HEK293 (cell line): Measurements from ENCODE around the gene EEFSEC.

Experiments
- CTCF ChIA-PET: fragments of 350-600 bp; formaldehyde crosslinking; extraction: SDS; loops from one replicate; lab custom pipeline; 2021; ENCODE audit warnings: antibody characterized with exemption; lab: Yijun Ruan, JAX
- POLR2A ChIA-PET: fragments of 300-600 bp; formaldehyde crosslinking; extraction: SDS; loops from one replicate; lab custom pipeline; 2020; ENCODE audit warnings: antibody characterized with exemption, inconsistent platforms; lab: Yijun Ruan, JAX
- H3K27ac ChIP-seq: fragments of 200-500 bp; sonication (Bioruptor generic); 2 replicates; pipeline ENCODE4 v1.5.1; 2014; ENCODE audit warnings: low read depth, low read length, control low read depth, inconsistent platforms; ENCODE audit errors: extremely low read depth
- H3K36me3 ChIP-seq, 2 experiments: fragments of 200-500 bp in 1 of 2; sonication (Bioruptor generic) in 1 of 2; 1 replicate in 1 of 2; 2 replicates in 1 of 2; pipeline ENCODE4 v1.5.1; 2014 to 2017; ENCODE audit warnings: inconsistent platforms in 2 of 2, low read length in 2 of 2; ENCODE audit not compliant: control insufficient read depth in 2 of 2, insufficient read depth in 1 of 2
- H3K4me1 ChIP-seq: fragments of 200-500 bp; sonication (Bioruptor generic); 2 replicates; pipeline ENCODE4 v1.5.1; 2014; ENCODE audit warnings: mild to moderate bottlenecking, low read length, inconsistent platforms; ENCODE audit not compliant: control insufficient read depth, insufficient read depth
- H3K4me3 ChIP-seq: 2 replicates; pipeline ENCODE4 v1.5.1; 2011; ENCODE audit warnings: low read depth, mild to moderate bottlenecking, control low read depth, low read length, moderate library complexity
- H3K9me3 ChIP-seq: fragments of 200-500 bp; sonication (Bioruptor generic); 2 replicates; pipeline ENCODE4 v1.5.1; 2014; ENCODE audit warnings: low read depth, low read length, inconsistent platforms; ENCODE audit not compliant: control insufficient read depth, insufficient read depth
- BCL6B ChIP-seq: fragments of 450-650 bp; formaldehyde crosslinking; IDR thresholded peaks from 2 replicates; pipeline ENCODE4 v1.5.1; 2017; ENCODE audit warnings: missing biosample characterization, missing genetic modification characterization
- FEZF1 ChIP-seq: fragments of 450-650 bp; formaldehyde crosslinking; IDR thresholded peaks from 2 replicates; pipeline ENCODE4 v1.5.1; 2016; ENCODE audit warnings: missing biosample characterization, missing genetic modification characterization
- KLF17 ChIP-seq: fragments of 450-650 bp; formaldehyde crosslinking; IDR thresholded peaks from 2 replicates; pipeline ENCODE4 v1.5.1; 2016; ENCODE audit warnings: missing biosample characterization, missing genetic modification characterization
- KLF7 ChIP-seq: fragments of 450-650 bp; formaldehyde crosslinking; IDR thresholded peaks from 2 replicates; pipeline ENCODE4 v1.5.1; 2016; ENCODE audit warnings: missing biosample characterization, missing genetic modification characterization, borderline replicate concordance
- SP3 ChIP-seq: fragments of 450-650 bp; formaldehyde crosslinking; IDR thresholded peaks from 2 replicates; pipeline ENCODE4 v1.5.1; 2016; ENCODE audit warnings: missing biosample characterization, missing genetic modification characterization
- TRIM28 ChIP-seq: IDR thresholded peaks from 2 replicates; pipeline ENCODE4 v1.6.1; 2011; ENCODE audit warnings: low read length, control low read depth, borderline replicate concordance
- YY2 ChIP-seq: fragments of 450-650 bp; formaldehyde crosslinking; IDR thresholded peaks from 2 replicates; pipeline ENCODE4 v1.5.1; 2016; ENCODE audit warnings: missing biosample characterization, missing genetic modification characterization
- ZBTB20 ChIP-seq: fragments of 450-650 bp; formaldehyde crosslinking; IDR thresholded peaks from 2 replicates; pipeline ENCODE4 v1.5.1; 2016; ENCODE audit warnings: missing biosample characterization, missing genetic modification characterization
- ZBTB21 ChIP-seq: fragments of 450-650 bp; formaldehyde crosslinking; IDR thresholded peaks from 2 replicates; pipeline ENCODE4 v1.5.1; 2017; ENCODE audit warnings: missing biosample characterization, missing genetic modification characterization
- ZFP3 ChIP-seq: fragments of 450-650 bp; formaldehyde crosslinking; IDR thresholded peaks from 2 replicates; pipeline ENCODE4 v1.5.1; 2016; ENCODE audit warnings: low read depth, missing biosample characterization, missing genetic modification characterization
- ZIC2 ChIP-seq: fragments of 450-650 bp; formaldehyde crosslinking; IDR thresholded peaks from 2 replicates; pipeline ENCODE4 v1.5.1; 2016; ENCODE audit warnings: missing biosample characterization, missing genetic modification characterization
- ZNF112 ChIP-seq: fragments of 450-650 bp; formaldehyde crosslinking; IDR thresholded peaks from 2 replicates; pipeline ENCODE4 v1.5.0; 2017; ENCODE audit warnings: missing biosample characterization, missing genetic modification characterization
- ZNF140 ChIP-seq: fragments of 450-650 bp; formaldehyde crosslinking; IDR thresholded peaks from 2 replicates; pipeline ENCODE4 v1.5.1; 2016; ENCODE audit warnings: missing biosample characterization, missing genetic modification characterization
- ZNF391 ChIP-seq: fragments of 450-650 bp; formaldehyde crosslinking; IDR thresholded peaks from 2 replicates; pipeline ENCODE4 v1.5.1; 2016; ENCODE audit warnings: low read depth, missing biosample characterization, missing genetic modification characterization, borderline replicate concordance
- ZNF394 ChIP-seq: fragments of 450-650 bp; formaldehyde crosslinking; IDR thresholded peaks from 2 replicates; pipeline ENCODE4 v1.5.1; 2016; ENCODE audit warnings: missing biosample characterization, missing genetic modification characterization, mild to moderate bottlenecking, moderate library complexity, borderline replicate concordance
- ZNF416 ChIP-seq: fragments of 450-650 bp; formaldehyde crosslinking; IDR thresholded peaks from 2 replicates; pipeline ENCODE4 v1.5.1; 2016; ENCODE audit warnings: missing biosample characterization, missing genetic modification characterization
- ZNF660 ChIP-seq: fragments of 450-650 bp; IDR thresholded peaks from 2 replicates; pipeline ENCODE4 v1.5.1; 2018; ENCODE audit warnings: missing biosample characterization, mild to moderate bottlenecking, missing genetic modification characterization
- ZNF777 ChIP-seq: fragments of 450-650 bp; formaldehyde crosslinking; IDR thresholded peaks from 2 replicates; pipeline ENCODE4 v1.5.1; 2017; ENCODE audit warnings: missing biosample characterization, missing genetic modification characterization, borderline replicate concordance
- ZSCAN18 ChIP-seq: fragments of 450-650 bp; formaldehyde crosslinking; IDR thresholded peaks from 2 replicates; pipeline ENCODE4 v1.5.1; 2016; ENCODE audit warnings: missing biosample characterization, missing genetic modification characterization
- ZSCAN23 ChIP-seq: fragments of 450-650 bp; formaldehyde crosslinking; IDR thresholded peaks from 2 replicates; pipeline ENCODE4 v1.5.1; 2016; ENCODE audit warnings: missing biosample characterization, missing genetic modification characterization
- TF ChIP-seq, protein P1 (sequence below): fragments of 450-650 bp; formaldehyde crosslinking; IDR thresholded peaks from 2 replicates; pipeline ENCODE4 v1.5.1; 2016; ENCODE audit warnings: missing biosample characterization, missing genetic modification characterization

EEFSEC gene

DNA sequence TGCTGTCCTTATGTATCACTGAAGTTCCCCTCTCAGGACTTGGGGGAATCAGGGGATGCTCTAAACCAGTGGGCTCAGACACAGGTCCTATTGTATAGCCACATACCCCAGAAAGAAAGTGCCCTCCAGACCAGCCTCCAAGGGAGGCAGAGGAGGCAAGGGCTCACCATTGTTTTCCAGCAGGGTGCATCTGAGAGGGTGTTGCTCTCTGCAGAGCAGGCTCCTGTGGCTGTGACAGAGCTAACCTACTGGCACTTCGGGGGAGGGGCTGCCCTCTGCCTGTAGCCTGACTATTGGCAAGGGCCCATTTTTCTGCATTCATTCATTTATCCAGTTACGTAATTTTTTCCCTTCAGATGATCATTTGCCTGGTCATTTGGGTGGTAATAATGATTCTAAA, 39.9 kb downstream of the EEFSEC start:
- Histone ChIP-seq H3K9me3 (no peaks in the 10 kb centered on the region), H3K4me3 (no peak overlapping the region), H3K36me3 (no peaks in the 10 kb centered on the region), H3K27ac (no peak overlapping the region), H3K4me1 (0 out of 2 replicates have a peak, but pooled peaks cover 2% of the 10 kb centered on the region)
- TF ChIP-seq KLF17, result no peak
- no peak for TF ChIP-seq FEZF1 (tag by site-specific recombination)
- no peak for TF ChIP-seq YY2 (tag by site-specific recombination)
- peak; percentile 53; the same call in 1 of the 2 replicates for TF ChIP-seq ZIC2 (tag by site-specific recombination)
- ChIA-PET POLR2A (no interaction called here), CTCF (no interaction called here)

DNA sequence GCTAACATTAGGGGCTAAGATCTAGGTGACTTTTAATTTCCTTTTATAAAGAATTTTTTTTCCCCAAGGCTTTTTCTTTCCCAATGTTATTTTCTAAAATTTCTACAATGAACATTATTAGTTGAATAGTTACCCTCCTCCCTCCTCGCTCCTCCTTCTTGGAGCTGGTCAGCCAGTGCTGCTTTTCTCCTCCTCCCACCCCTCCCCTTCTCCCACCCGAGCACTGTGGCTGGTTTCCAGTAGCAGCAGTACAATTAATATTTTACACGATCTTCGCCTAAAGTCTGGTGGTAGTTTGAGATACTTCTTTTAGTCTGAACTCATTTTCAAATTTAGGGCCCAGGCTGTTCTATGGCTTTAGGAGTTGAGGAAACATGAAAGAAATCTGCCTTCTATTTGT, 41.6 kb downstream of the EEFSEC start:
- no peak for TF ChIP-seq KLF7
- no peak for TF ChIP-seq ZSCAN23 (tag by site-specific recombination)
- no peak for TF ChIP-seq ZNF416
- no peak for TF ChIP-seq ZNF140 (tag by site-specific recombination)
- no peak for TF ChIP-seq BCL6B (tag by site-specific recombination)
- no peak for TF ChIP-seq ZSCAN18 (tag by site-specific recombination)
- TF ChIP-seq ZNF112, result no peak
- no peak for TF ChIP-seq ZNF394 (tag by site-specific recombination)
- TF ChIP-seq TRIM28, result no peak
- no peak for TF ChIP-seq ZBTB21
- no peak for TF ChIP-seq ZNF777 (tag by site-specific recombination)
- TF ChIP-seq ZFP3, result no peak
- TF ChIP-seq ZIC2 (tag by site-specific recombination), result no peak
- TF ChIP-seq SP3 (tag by site-specific recombination), result no peak
- TF ChIP-seq, protein P1, sequence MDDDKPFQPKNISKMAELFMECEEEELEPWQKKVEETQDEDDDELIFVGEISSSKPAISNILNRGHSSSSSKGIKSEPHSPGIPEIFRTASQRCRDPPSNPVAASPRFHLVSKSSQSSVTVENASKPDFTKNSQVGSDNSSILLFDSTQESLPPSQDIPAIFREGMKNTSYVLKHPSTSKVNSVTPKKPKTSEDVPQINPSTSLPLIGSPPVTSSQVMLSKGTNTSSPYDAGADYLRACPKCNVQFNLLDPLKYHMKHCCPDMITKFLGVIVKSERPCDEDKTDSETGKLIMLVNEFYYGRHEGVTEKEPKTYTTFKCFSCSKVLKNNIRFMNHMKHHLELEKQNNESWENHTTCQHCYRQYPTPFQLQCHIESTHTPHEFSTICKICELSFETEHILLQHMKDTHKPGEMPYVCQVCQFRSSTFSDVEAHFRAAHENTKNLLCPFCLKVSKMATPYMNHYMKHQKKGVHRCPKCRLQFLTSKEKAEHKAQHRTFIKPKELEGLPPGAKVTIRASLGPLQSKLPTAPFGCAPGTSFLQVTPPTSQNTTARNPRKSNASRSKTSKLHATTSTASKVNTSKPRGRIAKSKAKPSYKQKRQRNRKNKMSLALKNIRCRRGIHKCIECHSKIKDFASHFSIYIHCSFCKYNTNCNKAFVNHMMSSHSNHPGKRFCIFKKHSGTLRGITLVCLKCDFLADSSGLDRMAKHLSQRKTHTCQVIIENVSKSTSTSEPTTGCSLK (tag by site-specific recombination), result no peak
- no peak for TF ChIP-seq ZBTB20
- no peak for TF ChIP-seq ZNF391
- no peak for TF ChIP-seq ZNF660 (tag by site-specific recombination)
- Histone ChIP-seq H3K36me3 (no peaks in the 10 kb centered on the region), H3K27ac (no peak overlapping the region), H3K4me3 (no peak overlapping the region), H3K4me1 (0 out of 2 replicates have a peak, but pooled peaks cover 2% of the 10 kb centered on the region), H3K9me3 (no peaks in the 10 kb centered on the region)
- POLR2A ChIA-PET, result interaction anchor here (0.7 kb wide), 1 partner anchor 22 kb away, joined by 3 read pairs; no protein-coding TSS in a partner anchor
- CTCF ChIA-PET, result interaction anchor here (1.0 kb wide), 1 partner anchor 24 kb away, joined by 9 read pairs; no protein-coding TSS in a partner anchor
